H1 (cell line): ENCODE measurements around the gene NOD2.
A peak's percentile ranks its signal among the peaks of the same experiment; 100 is the strongest.

Experiments
- RAD21 ChIP-seq, 2 experiments: IDR thresholded peaks in 1 of 2; conservative IDR thresholded peaks in 1 of 2; 2 replicates each; pipeline ENCODE4 v1.6.1; 2011; ENCODE audit warnings: low read depth in 2 of 2, low read length in 2 of 2, improper control_type of control experiment in 1 of 2, inconsistent platforms in 1 of 2, mild to moderate bottlenecking in 1 of 2, moderate library complexity in 1 of 2
- SAP30 ChIP-seq: fragments of 300-600 bp; sonication (generic); IDR thresholded peaks from 2 replicates; pipeline ENCODE4 v1.7.1; 2012; ENCODE audit warnings: low read length, moderate library complexity, mild to moderate bottlenecking, inconsistent platforms; ENCODE audit not compliant: insufficient read depth, insufficient replicate concordance
- TAF1 ChIP-seq: IDR thresholded peaks from 2 replicates; pipeline ENCODE4 v1.6.1; 2011; ENCODE audit warnings: mild to moderate bottlenecking, low read depth, low read length
- ZNF274 ChIP-seq: IDR thresholded peaks from 2 replicates; pipeline ENCODE4 v1.7.0; 2012; ENCODE audit warnings: low read length, borderline replicate concordance; ENCODE audit errors: extremely low read depth
- TF ChIP-seq, protein P1 (sequence below): IDR thresholded peaks from 2 replicates; pipeline ENCODE4 v1.6.1; 2011; ENCODE audit warnings: low read depth, mild to moderate bottlenecking, low read length; ENCODE audit not compliant: insufficient read depth
- TF ChIP-seq, protein P2 (sequence below), 3 experiments: IDR thresholded peaks; 1 replicate in 2 of 3; 2 replicates in 1 of 3; pipeline versions ENCODE4 v1.5.1 to v1.6.1; 2011; ENCODE audit warnings: low read length in 3 of 3, mild to moderate bottlenecking in 3 of 3, inconsistent platforms in 2 of 3, low read depth in 1 of 3, moderate library complexity in 1 of 3; ENCODE audit not compliant: insufficient read depth in 1 of 3; ENCODE audit errors: control extremely low read depth in 1 of 3

DNA sequence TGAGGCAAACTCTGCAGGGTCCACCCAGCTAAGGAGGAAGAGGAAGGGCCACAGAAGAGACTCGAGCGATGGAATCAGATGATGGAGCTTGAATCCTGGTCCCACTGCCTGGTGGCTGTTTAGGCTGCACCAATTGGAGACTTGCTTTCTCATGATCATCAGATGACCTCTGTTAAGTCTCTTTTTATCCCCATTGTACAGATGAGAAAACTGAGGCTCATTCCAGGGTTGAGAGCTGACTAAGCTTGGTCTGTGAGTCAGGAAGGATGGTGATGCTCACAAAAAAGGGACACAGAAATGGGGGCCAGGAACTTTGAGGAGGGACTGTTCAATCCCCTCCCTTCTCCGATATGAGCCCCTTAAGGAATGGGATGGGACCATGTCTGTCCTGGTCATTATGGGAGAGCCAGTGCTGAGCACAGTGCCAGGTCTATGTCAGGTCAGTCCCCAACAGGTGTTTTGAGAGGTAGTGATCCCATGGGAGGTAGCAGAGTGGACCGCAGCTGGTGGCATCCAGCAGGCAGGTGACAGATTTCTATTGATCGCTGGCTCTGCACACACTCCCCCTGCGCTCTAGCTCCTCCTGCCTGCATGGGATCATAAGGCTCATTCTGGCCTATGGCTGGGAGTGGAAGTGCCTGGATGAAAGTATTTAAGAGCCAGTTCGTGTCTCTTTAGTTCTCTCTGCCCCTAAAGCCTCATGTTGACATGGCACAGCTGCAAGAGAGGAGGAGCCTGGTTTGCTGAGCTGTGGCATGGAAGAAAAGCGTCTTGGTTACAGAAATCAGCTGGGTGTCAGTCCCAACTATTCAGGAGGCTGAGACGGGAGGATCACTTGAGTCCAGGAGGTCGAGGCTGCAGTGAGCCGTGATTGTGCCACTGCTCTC lies 39.5 kb upstream of the NOD2 start:
- TF ChIP-seq, protein P1, sequence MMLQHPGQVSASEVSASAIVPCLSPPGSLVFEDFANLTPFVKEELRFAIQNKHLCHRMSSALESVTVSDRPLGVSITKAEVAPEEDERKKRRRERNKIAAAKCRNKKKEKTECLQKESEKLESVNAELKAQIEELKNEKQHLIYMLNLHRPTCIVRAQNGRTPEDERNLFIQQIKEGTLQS: no peak
- TF ChIP-seq RAD21 (IDR thresholded peaks at IDR 0.05 in 1 of 2, conservative IDR thresholded peaks at IDR 0.05 in 1 of 2; ENCODE audit: low read depth in 2 of 2, low read length in 2 of 2): peak in 1 of 2 experiments; percentile 22; a peak in 1 of 4 replicates
- TF ChIP-seq TAF1: no peak
- no peak for TF ChIP-seq ZNF274
- TF ChIP-seq, protein P2, sequence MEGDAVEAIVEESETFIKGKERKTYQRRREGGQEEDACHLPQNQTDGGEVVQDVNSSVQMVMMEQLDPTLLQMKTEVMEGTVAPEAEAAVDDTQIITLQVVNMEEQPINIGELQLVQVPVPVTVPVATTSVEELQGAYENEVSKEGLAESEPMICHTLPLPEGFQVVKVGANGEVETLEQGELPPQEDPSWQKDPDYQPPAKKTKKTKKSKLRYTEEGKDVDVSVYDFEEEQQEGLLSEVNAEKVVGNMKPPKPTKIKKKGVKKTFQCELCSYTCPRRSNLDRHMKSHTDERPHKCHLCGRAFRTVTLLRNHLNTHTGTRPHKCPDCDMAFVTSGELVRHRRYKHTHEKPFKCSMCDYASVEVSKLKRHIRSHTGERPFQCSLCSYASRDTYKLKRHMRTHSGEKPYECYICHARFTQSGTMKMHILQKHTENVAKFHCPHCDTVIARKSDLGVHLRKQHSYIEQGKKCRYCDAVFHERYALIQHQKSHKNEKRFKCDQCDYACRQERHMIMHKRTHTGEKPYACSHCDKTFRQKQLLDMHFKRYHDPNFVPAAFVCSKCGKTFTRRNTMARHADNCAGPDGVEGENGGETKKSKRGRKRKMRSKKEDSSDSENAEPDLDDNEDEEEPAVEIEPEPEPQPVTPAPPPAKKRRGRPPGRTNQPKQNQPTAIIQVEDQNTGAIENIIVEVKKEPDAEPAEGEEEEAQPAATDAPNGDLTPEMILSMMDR (IDR thresholded peaks at IDR 0.05; ENCODE audit: control extremely low read depth in 1 of 3, insufficient read depth in 1 of 3, low read depth in 1 of 3, low read length in 3 of 3): no peak
- TF ChIP-seq SAP30: no peak
